ENCODE data around the gene CHST2. TPM values are rescaled to one million over a fixed set of nuclear protein-coding genes. Genes with fewer than 3 reads are reported as not detected.

The CHST2 gene
- total RNA-seq, 1 donor = 22.1 TPM

Other genes starting within 250 kb of the CHST2 start
- not detected for gene PCOLCE2, start 230.7 kb upstream of the CHST2 start, total RNA-seq
- gene PAQR9, start 156.1 kb upstream of the CHST2 start, total RNA-seq = not detected
- gene U2SURP, start 118.2 kb upstream of the CHST2 start, total RNA-seq = 236 TPM